ENCODE results near the gene NUDT22.

- TF ChIP-seq CTCF (IDR thresholded peaks at IDR 0.05; ENCODE audit: insufficient read depth, low read length, poor library complexity, severe bottlenecking) (no peak), EZH2phosphoT487 (conservative IDR thresholded peaks at IDR 0.05; ENCODE audit: low read length) (no peak)
Observed at GRCh38 chr11:64266339-64266738, 40.3 kb downstream of the NUDT22 start.
